AG04450 (cell line): ENCODE results near the gene MBD5. TPM values are rescaled to one million over a fixed set of nuclear protein-coding genes. Genes with fewer than 3 reads are reported as not detected.

Source experiments
- CTCF ChIA-PET: fragments of 300-600, 350-600 bp; formaldehyde crosslinking; extraction: SDS; loops from one replicate; lab custom pipeline; 2022; ENCODE audit warnings: antibody characterized with exemption, inconsistent platforms; lab: Charles Lee
- POLR2A ChIA-PET: fragments of 350-600 bp; formaldehyde crosslinking; extraction: SDS; loops from one replicate; lab custom pipeline; 2021; ENCODE audit warnings: antibody characterized with exemption, inconsistent platforms; lab: Yijun Ruan, JAX
- DNase-seq: peaks from one replicate; pipeline ENCODE4 v3.0.0-alpha.2; 2011; ENCODE audit warnings: low read depth, low spot score
- H3K27ac ChIP-seq: one replicate; pipeline ENCODE4 v1.5.1; 2012; ENCODE audit warnings: low read depth, low read length, control low read depth
- H3K27me3 ChIP-seq: one replicate; pipeline ENCODE4 v1.6.0; 2012; ENCODE audit warnings: low read length; ENCODE audit not compliant: control insufficient read depth, insufficient read depth
- H3K4me3 ChIP-seq: 2 replicates; pipeline ENCODE4 v1.5.1; 2011; ENCODE audit warnings: mild to moderate bottlenecking, low read depth, low read length, control low read depth
- H3K9me3 ChIP-seq: 2 replicates; pipeline ENCODE4 v1.5.1; 2012; ENCODE audit warnings: low read length; ENCODE audit not compliant: control insufficient read depth, insufficient read depth
- CTCF ChIP-seq: IDR thresholded peaks from 2 replicates; pipeline ENCODE4 v1.5.1; 2011; ENCODE audit warnings: low read depth, low read length, control low read depth, inconsistent platforms
- polyA plus RNA-seq: library from polyadenylated mRNA; depleted of rRNA; stranded (reverse); fragments of >200 nt; gene quantifications from 2 replicates; pipeline ENCODE4 v1.2.3, GENCODE V29; 2011

The MBD5 gene
- polyA plus RNA-seq, 1 experiment, result 40.4 TPM

GRCh38 chr2:148122788-148123187 lies 101.9 kb downstream of the MBD5 start:
- H3K27ac ChIP-seq, result no peak overlapping the region
- CTCF ChIA-PET, result no interaction called here
- H3K4me3 ChIP-seq, result no peak overlapping the region
- H3K9me3 ChIP-seq, result no peaks in the 10 kb centered on the region
- peak; percentile 13 for DNase-seq
- no peaks in the 10 kb centered on the region for H3K27me3 ChIP-seq
- no peak for TF ChIP-seq CTCF
- POLR2A ChIA-PET, result no interaction called here

GRCh38 chr2:148124271-148124670 lies 103.4 kb downstream of the MBD5 start:
- ChIA-PET POLR2A (no interaction called here), CTCF (no interaction called here)
- no peak for TF ChIP-seq CTCF
- no peak overlapping the region for H3K27ac ChIP-seq
- no peaks in the 10 kb centered on the region for H3K27me3 ChIP-seq
- no peaks in the 10 kb centered on the region for H3K9me3 ChIP-seq
- no peak overlapping the region for H3K4me3 ChIP-seq
- no peak for DNase-seq

GRCh38 chr2:148130581-148130980 lies 109.7 kb downstream of the MBD5 start:
- POLR2A ChIA-PET, result no interaction called here
- peak; percentile 15 for DNase-seq
- no peak for TF ChIP-seq CTCF
- Histone ChIP-seq H3K27ac (no peak overlapping the region), H3K4me3 (no peak overlapping the region), H3K27me3 (no peaks in the 10 kb centered on the region), H3K9me3 (no peaks in the 10 kb centered on the region)
- CTCF ChIA-PET, result interaction anchor here (1.5 kb wide), 1 partner anchor 378 kb away, joined by 6 read pairs; no protein-coding TSS in a partner anchor

- ChIA-PET POLR2A (no interaction called here), CTCF (interaction anchor here (1.2 to 1.4 kb wide), 2 partner anchors 142 to 377 kb away, joined by 3 read pairs; no protein-coding TSS in a partner anchor)
- H3K27ac ChIP-seq, result no peak overlapping the region
Measured at GRCh38 chr2:148132412-148132811, 111.5 kb downstream of the MBD5 start.

GRCh38 chr2:148135705-148136104 lies 114.8 kb downstream of the MBD5 start:
- ChIA-PET CTCF (no interaction called here), POLR2A (no interaction called here)
- no peak overlapping the region for H3K27ac ChIP-seq
- no peaks in the 10 kb centered on the region for H3K9me3 ChIP-seq
- no peaks in the 10 kb centered on the region for H3K27me3 ChIP-seq
- no peak for DNase-seq
- no peak for TF ChIP-seq CTCF
- no peak overlapping the region for H3K4me3 ChIP-seq

More at GRCh38 chr2:148132412-148132811, 111.5 kb downstream of the MBD5 start:
- H3K27me3 ChIP-seq, result no peaks in the 10 kb centered on the region
- H3K9me3 ChIP-seq, result no peaks in the 10 kb centered on the region
- no peak overlapping the region for H3K4me3 ChIP-seq
- no peak for TF ChIP-seq CTCF
- DNase-seq, result no peak
